GM21515 (cell line): ENCODE results near the gene MNDA.
"Not testable (repeated sequence)": the region's sequence is repeated elsewhere in the genome, so short reads cannot be mapped to it uniquely, and the experiment has no call there.

Source experiments
- ATAC-seq: cut with Tn5 transposase; IDR thresholded peaks from one replicate; pipeline ENCODE4 v1.9.1; 2021; ENCODE audit not compliant: unreplicated experiment

MNDA gene

DNA sequence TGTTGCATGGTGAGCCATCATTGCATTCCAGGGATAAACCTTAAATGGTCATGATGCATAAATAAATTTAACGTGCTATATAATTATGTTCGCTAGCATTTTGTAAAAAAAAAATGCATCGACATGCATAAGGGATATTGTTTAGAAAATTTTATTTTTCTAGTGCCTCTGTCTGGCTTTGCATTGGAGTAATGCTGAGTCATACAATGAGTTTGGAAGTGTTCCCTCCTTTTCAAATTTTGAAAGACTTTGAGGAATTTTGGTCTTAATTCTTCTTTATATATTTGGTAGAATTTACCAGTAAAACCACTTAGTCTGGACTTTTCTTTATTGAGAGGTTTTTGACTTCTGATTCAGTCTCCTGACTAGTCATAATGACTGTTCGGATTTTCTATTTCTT, 4.9 kb downstream of the MNDA start:
- no peak for ATAC-seq

DNA sequence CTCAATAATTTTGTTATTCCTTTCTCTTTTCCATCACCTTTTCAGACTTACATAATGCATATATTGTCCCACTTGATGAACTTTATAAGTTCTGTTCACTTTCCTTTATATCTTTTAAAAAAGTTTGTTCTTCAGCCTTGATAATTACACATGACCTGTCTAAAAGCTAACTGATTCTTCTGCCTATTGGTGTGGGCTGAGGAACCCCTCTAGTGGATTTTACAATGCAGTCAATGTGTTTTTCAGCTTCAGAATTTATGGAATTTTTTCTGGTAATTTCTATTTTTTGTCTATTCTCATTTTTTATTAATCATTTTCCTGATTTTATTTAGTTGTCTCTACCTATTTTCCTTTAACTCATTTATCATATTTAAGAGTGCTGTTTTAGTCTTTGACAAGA, 7.5 kb downstream of the MNDA start:
- no peak for ATAC-seq

DNA sequence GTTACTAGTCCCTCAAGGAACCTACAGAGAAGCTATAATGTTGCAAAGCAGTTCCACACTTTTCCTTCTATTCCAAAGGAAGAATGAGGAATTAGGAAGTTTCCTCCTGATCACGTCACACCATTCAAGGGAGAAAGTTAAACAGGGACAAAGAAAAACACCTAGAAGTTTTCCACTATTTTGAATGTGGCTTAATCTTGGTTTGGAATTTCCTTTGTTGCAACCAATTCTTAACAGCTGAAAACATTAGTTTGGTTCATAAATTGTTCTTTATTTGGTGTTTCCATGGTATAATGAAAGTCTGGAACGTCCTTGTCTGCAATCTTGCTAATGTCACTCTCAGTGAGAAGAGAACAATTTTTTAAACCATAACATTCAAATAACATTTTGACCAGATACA, 8.4 kb downstream of the MNDA start:
- ATAC-seq: no peak

DNA sequence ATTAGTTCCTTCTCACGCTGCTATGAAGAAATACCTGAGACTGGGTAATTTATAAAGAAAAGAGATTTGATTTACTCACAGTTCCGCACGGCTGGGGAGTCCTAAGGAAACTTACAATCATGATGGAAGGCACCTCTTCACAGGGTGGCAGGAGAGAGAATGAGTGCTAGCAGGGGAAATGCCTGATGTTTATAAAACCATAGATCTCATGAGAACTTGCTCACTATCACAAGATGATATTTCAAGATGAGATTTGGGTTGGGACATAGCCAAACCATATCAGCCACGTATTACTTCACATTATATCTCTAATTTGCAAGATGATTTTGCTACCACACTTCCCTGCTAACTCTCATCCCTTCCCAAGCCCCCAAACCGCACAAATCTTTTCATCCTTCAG, 9.1 kb downstream of the MNDA start:
- ATAC-seq: no peak

DNA sequence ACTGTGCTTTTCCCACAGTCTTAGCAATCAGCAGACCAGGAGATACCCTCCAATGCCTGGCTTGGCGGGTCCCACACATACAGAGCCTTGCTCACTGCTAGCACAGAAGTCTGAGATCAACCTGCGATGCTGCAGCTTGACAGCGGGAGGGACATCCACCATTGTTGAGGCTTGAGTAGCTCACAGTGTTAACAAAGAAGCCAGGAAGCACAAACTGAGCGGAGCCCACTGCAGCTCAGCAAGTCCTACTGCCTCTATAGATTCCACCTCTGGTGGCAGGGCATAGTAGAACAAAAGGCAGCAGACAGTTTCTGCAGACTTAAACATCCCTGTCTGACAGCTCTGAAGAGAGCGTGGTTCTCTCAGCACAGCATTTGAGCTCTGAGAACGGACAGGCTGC, 33.4 kb downstream of the MNDA start:
- no peak for ATAC-seq

DNA sequence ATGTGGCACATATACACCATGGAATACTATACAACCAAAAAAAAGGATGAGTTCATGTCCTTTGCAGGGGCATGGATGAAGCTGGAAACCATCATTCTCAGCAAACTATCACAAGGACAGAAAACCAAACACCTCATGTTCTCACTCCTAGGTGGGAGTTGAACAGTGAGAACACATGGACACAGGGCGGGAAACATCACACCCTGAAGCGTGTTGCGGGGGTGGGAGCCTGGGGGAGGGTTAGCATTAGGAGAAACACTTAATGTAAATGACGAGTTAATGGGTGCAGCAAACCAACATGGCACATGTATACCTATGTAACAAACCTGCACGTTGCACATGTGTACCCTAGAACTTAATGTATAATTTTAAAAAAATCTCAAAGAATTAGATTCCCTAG, 39.3 kb downstream of the MNDA start:
- not testable (repeated sequence) for ATAC-seq

DNA sequence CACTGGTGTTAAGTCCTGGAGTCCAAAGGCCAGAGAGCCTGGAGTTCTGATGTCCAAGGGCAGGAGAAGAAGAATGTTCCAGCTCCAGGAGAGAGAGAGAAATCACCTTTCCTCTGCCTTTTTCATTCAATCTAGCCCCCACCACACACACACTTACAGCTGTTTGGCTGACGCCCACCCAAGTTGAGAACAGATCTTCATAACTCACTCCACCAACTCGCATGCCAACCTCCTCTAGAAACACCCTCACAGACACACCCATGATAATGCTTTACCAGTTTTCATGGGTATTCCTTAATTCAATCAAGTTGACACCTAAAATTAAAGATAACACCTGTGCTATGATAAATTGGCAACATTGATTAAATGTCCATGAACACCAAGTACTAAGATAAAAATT, 42.0 kb downstream of the MNDA start:
- no peak for ATAC-seq

DNA sequence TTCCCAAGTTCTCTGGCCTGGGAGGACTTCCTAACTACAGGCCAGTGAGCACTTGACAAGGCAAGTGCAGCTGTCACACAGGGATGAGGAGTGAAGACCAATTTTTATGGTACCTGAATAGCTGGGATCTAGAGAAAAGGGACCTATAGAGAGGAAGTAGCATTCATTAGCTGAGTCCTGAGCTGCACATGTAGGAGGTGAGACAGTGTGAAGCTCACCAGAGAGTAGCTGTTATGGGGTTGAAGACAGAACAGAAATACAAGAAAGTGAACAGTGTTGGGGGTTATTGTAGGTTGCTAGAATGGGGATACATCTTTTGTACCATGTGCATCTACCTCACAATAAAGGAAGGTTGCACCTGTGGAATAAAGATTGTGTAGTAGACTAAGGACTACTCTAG, 62.5 kb downstream of the MNDA start:
- ATAC-seq: no peak

DNA sequence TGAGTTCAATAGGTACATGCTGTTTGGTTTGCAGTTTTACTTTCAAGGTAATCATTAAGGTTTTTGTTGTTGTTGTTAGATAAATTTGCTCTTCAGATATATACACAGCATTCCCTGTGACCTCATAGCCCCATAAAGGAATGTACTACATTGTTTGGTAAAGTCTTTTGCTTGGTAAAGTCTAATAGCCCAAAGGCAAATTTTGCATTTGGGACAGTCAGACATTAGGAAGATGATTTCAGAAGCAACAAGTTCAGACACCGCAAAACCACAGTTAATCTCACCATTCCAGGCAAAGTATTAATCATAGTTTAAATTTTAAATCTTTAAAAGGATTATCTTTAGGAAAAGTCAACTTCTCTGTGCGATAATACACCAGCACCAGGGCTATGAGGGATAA, 67.6 kb downstream of the MNDA start:
- no peak for ATAC-seq
